T-helper 9 cell (primary cell): Measurements from ENCODE around the gene SREK1.

Experiments used
- DNase-seq: peaks from one replicate; pipeline ENCODE4 v3.0.0-alpha.2; 2020

Gene SREK1

GRCh38 chr5:66164044-66164790 lies 20.1 kb downstream of the SREK1 start:
- DNase-seq, result no peak

- no peak for DNase-seq
These were observed 24.1 kb downstream of the SREK1 start for GRCh38 chr5:66168226-66168625.

GRCh38 chr5:66169534-66169933 lies 25.4 kb downstream of the SREK1 start:
- no peak for DNase-seq

GRCh38 chr5:66170195-66170919 lies 26.3 kb downstream of the SREK1 start:
- no peak for DNase-seq

GRCh38 chr5:66171349-66172344 lies 27.5 kb downstream of the SREK1 start:
- peak; percentile 47 for DNase-seq

- DNase-seq, result no peak
These were observed 30.2 kb downstream of the SREK1 start for GRCh38 chr5:66174338-66174737.

- no peak for DNase-seq
These were observed 34.7 kb downstream of the SREK1 start for GRCh38 chr5:66178799-66179198.

- DNase-seq, result no peak
These were observed 35.4 kb downstream of the SREK1 start for GRCh38 chr5:66179297-66180051.

- DNase-seq, result no peak
These were observed 36.4 kb downstream of the SREK1 start for GRCh38 chr5:66180282-66181155.

- DNase-seq, result no peak
These were observed 42.0 kb downstream of the SREK1 start for GRCh38 chr5:66186108-66186507.

GRCh38 chr5:66193419-66193818 lies 49.3 kb downstream of the SREK1 start:
- DNase-seq, result no peak

GRCh38 chr5:66197764-66198405 lies 53.8 kb downstream of the SREK1 start:
- DNase-seq, result no peak

GRCh38 chr5:66198837-66199236 lies 54.7 kb downstream of the SREK1 start:
- DNase-seq, result no peak

- no peak for DNase-seq
These were observed 59.4 kb downstream of the SREK1 start for GRCh38 chr5:66203531-66203930.

GRCh38 chr5:66206465-66206864 lies 62.4 kb downstream of the SREK1 start:
- DNase-seq, result no peak

GRCh38 chr5:66207800-66208561 lies 63.9 kb downstream of the SREK1 start:
- DNase-seq, result no peak

GRCh38 chr5:66209350-66209749 lies 65.2 kb downstream of the SREK1 start:
- DNase-seq, result no peak

GRCh38 chr5:66209794-66210193 lies 65.7 kb downstream of the SREK1 start:
- DNase-seq, result no peak

- no peak for DNase-seq
These were observed 69.4 kb downstream of the SREK1 start for GRCh38 chr5:66213533-66213932.

- DNase-seq, result no peak
These were observed 78.4 kb downstream of the SREK1 start for GRCh38 chr5:66222455-66222854.
